Neural cell (in vitro differentiated cells): ENCODE results near the gene METTL16. TPM values are rescaled to one million over a fixed set of nuclear protein-coding genes. Genes with fewer than 3 reads are reported as not detected.
"Not testable (repeated sequence)": the region's sequence is repeated elsewhere in the genome, so short reads cannot be mapped to it uniquely, and the experiment has no call there.

ENCODE experiments used
- H2AFZ ChIP-seq: fragments of 200-600, 300-800 bp; sonication (generic), shearing (Covaris generic); 2 replicates; pipeline ENCODE4 v1.6.0; 2014; ENCODE audit warnings: low read depth, mild to moderate bottlenecking, antibody characterized with exemption, low read length, moderate library complexity
- H3F3A ChIP-seq: fragments of 200-600 bp; shearing (Covaris generic); 2 replicates; pipeline ENCODE4 v1.6.1; 2016; ENCODE audit warnings: mild to moderate bottlenecking, moderate library complexity, mixed read lengths, antibody characterized with exemption, low read length; ENCODE audit not compliant: insufficient read depth, poor library complexity, severe bottlenecking
- H3K27ac ChIP-seq: fragments of 200-600, 300-800 bp; sonication (generic), shearing (Covaris generic); 2 replicates; pipeline ENCODE4 v1.5.1; 2014; ENCODE audit warnings: mild to moderate bottlenecking, low read length, moderate library complexity
- H3K27me3 ChIP-seq: fragments of 300-800, 200-600 bp; sonication (generic), shearing (Covaris generic); 2 replicates; pipeline ENCODE4 v1.6.0; 2014; ENCODE audit warnings: mild to moderate bottlenecking, low read depth, low read length, moderate library complexity; ENCODE audit not compliant: insufficient read depth
- H3K36me3 ChIP-seq: fragments of 300-800, 200-600 bp; sonication (generic), shearing (Covaris generic); 2 replicates; pipeline ENCODE4 v1.5.1; 2014; ENCODE audit warnings: mild to moderate bottlenecking, antibody characterized with exemption, low read length, moderate library complexity; ENCODE audit not compliant: insufficient read depth
- H3K4me2 ChIP-seq: fragments of 300-800, 200-600 bp; sonication (generic), shearing (Covaris generic); 2 replicates; pipeline ENCODE4 v1.6.0; 2014; ENCODE audit warnings: mild to moderate bottlenecking, low read length
- H3K4me3 ChIP-seq: fragments of 300-800, 200-600 bp; sonication (generic), shearing (Covaris generic); 2 replicates; pipeline ENCODE4 v1.5.1; 2014; ENCODE audit warnings: mild to moderate bottlenecking, low read length, moderate library complexity
- H3K79me2 ChIP-seq: fragments of 200-600 bp; shearing (Covaris generic); replicated peaks from 2 replicates; pipeline ENCODE4 v1.6.0; 2014; ENCODE audit warnings: mild to moderate bottlenecking, low read length, moderate library complexity; ENCODE audit not compliant: insufficient read depth
- H3K9ac ChIP-seq: fragments of 300-800, 200-600 bp; sonication (generic), shearing (Covaris generic); 2 replicates; pipeline ENCODE4 v1.6.1; 2016; ENCODE audit warnings: mild to moderate bottlenecking, low read length, mixed read lengths
- H3K9me2 ChIP-seq: fragments of 200-600 bp; shearing (Covaris generic); 2 replicates; pipeline ENCODE4 v1.6.1; 2016; ENCODE audit warnings: mild to moderate bottlenecking, low read length, mixed read lengths; ENCODE audit not compliant: insufficient read depth
- H3K9me3 ChIP-seq: fragments of 200-600, 300-800 bp; sonication (generic), shearing (Covaris generic); 2 replicates; pipeline ENCODE4 v1.6.1; 2016; ENCODE audit warnings: mild to moderate bottlenecking, mixed run types, low read length, moderate library complexity, mixed read lengths
- H4K20me1 ChIP-seq: fragments of 200-600 bp; shearing (Covaris generic); 2 replicates; pipeline ENCODE4 v1.6.1; 2016; ENCODE audit warnings: mild to moderate bottlenecking, mixed run types; ENCODE audit not compliant: insufficient read depth
- EP300 ChIP-seq: fragments of 450-650 bp; conservative IDR thresholded peaks from 2 replicates; pipeline ENCODE4 v1.6.1; 2014; ENCODE audit warnings: antibody characterized with exemption, mild to moderate bottlenecking, moderate library complexity; ENCODE audit not compliant: poor library complexity, severe bottlenecking
- EZH2 ChIP-seq: fragments of 200-600, 300-800 bp; shearing (Covaris generic), sonication (generic); IDR thresholded peaks from 2 replicates; pipeline ENCODE4 v1.6.1; 2014; ENCODE audit warnings: antibody characterized with exemption, low read length, borderline replicate concordance, mild to moderate bottlenecking; ENCODE audit not compliant: insufficient read depth, poor library complexity, severe bottlenecking
- MXI1 ChIP-seq: fragments of 450-650 bp; conservative IDR thresholded peaks from 2 replicates; pipeline ENCODE4 v1.6.1; 2014; ENCODE audit warnings: antibody characterized with exemption, mild to moderate bottlenecking; ENCODE audit not compliant: poor library complexity, severe bottlenecking
- POLR2AphosphoS5 ChIP-seq: IDR thresholded peaks from 2 replicates; pipeline ENCODE4 v1.6.1; 2012
- RAD21 ChIP-seq: fragments of 450-650 bp; conservative IDR thresholded peaks from 2 replicates; pipeline ENCODE4 v1.6.1; 2014; ENCODE audit warnings: antibody characterized with exemption, mild to moderate bottlenecking, moderate library complexity
- SMC3 ChIP-seq: fragments of 450-650 bp; conservative IDR thresholded peaks from 2 replicates; pipeline ENCODE4 v1.6.1; 2014; ENCODE audit warnings: antibody characterized with exemption, mild to moderate bottlenecking, moderate library complexity; ENCODE audit not compliant: poor library complexity
- TAF1 ChIP-seq: IDR thresholded peaks from 2 replicates; pipeline ENCODE4 v1.6.1; 2012; ENCODE audit warnings: low read depth
- polyA plus RNA-seq: library from polyadenylated mRNA; depleted of rRNA; stranded (reverse); fragments of >200 nt; gene quantifications from 2 replicates; pipeline ENCODE4 v1.2.3, GENCODE V29; 2014
- TF ChIP-seq, protein P1 (sequence below): IDR thresholded peaks from 2 replicates; pipeline ENCODE4 v1.6.1; 2012; ENCODE audit warnings: borderline replicate concordance
- TF ChIP-seq, protein P2 (sequence below): fragments of 450-650 bp; IDR thresholded peaks from 2 replicates; pipeline ENCODE4 v1.5.1; 2014; ENCODE audit warnings: antibody characterized with exemption, mild to moderate bottlenecking, moderate library complexity; ENCODE audit not compliant: poor library complexity, severe bottlenecking

METTL16 gene
- polyA plus RNA-seq, 1 donor from 2014 or later = 20.3 TPM

DNA sequence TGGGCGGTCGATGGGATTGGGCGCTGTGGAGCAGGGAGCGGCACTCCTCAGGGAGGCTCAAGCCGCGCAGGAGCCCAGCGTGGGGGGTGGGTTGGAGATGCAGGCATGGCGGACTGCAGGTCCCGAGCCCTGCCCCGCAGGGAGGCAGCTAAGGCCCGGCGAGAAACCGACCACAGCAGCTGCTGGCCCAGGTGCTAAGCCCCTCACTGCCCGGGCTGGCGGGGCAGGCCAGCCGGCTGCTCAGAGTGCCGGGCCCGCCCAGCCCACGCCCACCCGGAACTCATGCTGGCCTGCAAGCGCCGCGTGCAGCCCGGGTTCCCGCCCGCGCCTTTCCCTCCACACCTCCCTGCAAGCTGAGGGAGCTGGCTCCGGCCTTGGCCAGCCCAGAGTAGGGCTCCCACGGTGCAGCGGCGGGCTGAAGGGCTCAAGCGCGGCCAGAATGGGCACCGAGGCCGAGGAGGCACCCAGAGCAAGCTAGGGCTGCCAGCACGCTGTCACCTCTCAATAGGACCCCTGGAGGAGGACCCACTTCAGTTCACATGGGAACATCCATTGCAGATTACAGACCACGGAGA, 20.5 kb upstream of the METTL16 start:
- H3F3A ChIP-seq = no peaks in the 10 kb centered on the region

DNA sequence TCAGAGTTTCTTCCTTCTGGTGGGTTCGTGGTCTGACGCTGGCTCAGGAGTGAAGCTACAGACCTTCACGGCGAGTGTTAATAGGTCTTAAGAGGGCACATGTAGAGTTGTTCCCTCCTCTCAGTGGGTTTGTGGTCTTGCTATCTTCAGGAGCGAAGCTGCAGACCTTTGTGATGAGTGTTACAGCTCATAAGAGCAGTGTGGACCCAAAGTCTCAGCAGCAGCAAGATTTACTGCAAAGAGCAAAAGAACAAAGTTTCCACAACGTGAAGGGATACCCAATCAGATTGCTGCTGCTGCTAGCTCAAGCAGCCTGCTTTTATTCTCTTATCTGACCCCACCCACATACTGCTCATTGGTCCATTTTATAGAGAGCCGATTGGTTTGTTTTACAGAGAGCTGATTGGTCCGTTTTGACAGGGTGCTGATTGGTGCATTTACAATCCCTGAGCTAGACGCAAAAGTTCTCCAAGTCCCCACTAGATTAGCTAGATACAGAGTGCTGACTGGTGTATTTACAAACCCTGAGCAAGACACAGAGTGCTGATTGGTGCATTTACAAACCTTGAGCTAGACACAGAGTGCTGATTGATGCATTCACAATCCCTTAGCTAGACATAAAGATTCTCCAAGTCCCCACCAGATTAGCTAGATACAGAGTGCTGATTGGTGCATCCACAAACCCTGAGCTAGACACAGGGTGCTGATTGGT, 19.7 kb upstream of the METTL16 start:
- not testable (repeated sequence) for H3K36me3 ChIP-seq, H3K9me3 ChIP-seq, H3F3A ChIP-seq, H3K4me2 ChIP-seq, H3K9ac ChIP-seq, H3K79me2 ChIP-seq, H3K27me3 ChIP-seq, H3K27ac ChIP-seq, H3K4me3 ChIP-seq, H4K20me1 ChIP-seq, H3K9me2 ChIP-seq, H2AFZ ChIP-seq

More for the DNA sequence above, 20.5 kb upstream of the METTL16 start:
- Histone ChIP-seq H3K36me3 (no peaks in the 10 kb centered on the region), H2AFZ (no peak overlapping the region), H3K9me2 (no peaks in the 10 kb centered on the region), H3K9me3 (no peaks in the 10 kb centered on the region), H3K9ac (no peak overlapping the region), H3K27me3 (no peaks in the 10 kb centered on the region), H3K79me2 (no peaks in the 10 kb centered on the region), H4K20me1 (no peaks in the 10 kb centered on the region), H3K27ac (no peak overlapping the region), H3K4me2 (no peak overlapping the region), H3K4me3 (no peak overlapping the region)
- TF ChIP-seq POLR2AphosphoS5 (no peak), EZH2 (no peak), MXI1 (no peak), RAD21 (no peak), EP300 (no peak), TAF1 (no peak), SMC3 (no peak)
- TF ChIP-seq, protein P1, sequence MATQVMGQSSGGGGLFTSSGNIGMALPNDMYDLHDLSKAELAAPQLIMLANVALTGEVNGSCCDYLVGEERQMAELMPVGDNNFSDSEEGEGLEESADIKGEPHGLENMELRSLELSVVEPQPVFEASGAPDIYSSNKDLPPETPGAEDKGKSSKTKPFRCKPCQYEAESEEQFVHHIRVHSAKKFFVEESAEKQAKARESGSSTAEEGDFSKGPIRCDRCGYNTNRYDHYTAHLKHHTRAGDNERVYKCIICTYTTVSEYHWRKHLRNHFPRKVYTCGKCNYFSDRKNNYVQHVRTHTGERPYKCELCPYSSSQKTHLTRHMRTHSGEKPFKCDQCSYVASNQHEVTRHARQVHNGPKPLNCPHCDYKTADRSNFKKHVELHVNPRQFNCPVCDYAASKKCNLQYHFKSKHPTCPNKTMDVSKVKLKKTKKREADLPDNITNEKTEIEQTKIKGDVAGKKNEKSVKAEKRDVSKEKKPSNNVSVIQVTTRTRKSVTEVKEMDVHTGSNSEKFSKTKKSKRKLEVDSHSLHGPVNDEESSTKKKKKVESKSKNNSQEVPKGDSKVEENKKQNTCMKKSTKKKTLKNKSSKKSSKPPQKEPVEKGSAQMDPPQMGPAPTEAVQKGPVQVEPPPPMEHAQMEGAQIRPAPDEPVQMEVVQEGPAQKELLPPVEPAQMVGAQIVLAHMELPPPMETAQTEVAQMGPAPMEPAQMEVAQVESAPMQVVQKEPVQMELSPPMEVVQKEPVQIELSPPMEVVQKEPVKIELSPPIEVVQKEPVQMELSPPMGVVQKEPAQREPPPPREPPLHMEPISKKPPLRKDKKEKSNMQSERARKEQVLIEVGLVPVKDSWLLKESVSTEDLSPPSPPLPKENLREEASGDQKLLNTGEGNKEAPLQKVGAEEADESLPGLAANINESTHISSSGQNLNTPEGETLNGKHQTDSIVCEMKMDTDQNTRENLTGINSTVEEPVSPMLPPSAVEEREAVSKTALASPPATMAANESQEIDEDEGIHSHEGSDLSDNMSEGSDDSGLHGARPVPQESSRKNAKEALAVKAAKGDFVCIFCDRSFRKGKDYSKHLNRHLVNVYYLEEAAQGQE = no peak
- TF ChIP-seq, protein P2, sequence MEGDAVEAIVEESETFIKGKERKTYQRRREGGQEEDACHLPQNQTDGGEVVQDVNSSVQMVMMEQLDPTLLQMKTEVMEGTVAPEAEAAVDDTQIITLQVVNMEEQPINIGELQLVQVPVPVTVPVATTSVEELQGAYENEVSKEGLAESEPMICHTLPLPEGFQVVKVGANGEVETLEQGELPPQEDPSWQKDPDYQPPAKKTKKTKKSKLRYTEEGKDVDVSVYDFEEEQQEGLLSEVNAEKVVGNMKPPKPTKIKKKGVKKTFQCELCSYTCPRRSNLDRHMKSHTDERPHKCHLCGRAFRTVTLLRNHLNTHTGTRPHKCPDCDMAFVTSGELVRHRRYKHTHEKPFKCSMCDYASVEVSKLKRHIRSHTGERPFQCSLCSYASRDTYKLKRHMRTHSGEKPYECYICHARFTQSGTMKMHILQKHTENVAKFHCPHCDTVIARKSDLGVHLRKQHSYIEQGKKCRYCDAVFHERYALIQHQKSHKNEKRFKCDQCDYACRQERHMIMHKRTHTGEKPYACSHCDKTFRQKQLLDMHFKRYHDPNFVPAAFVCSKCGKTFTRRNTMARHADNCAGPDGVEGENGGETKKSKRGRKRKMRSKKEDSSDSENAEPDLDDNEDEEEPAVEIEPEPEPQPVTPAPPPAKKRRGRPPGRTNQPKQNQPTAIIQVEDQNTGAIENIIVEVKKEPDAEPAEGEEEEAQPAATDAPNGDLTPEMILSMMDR = no peak

DNA sequence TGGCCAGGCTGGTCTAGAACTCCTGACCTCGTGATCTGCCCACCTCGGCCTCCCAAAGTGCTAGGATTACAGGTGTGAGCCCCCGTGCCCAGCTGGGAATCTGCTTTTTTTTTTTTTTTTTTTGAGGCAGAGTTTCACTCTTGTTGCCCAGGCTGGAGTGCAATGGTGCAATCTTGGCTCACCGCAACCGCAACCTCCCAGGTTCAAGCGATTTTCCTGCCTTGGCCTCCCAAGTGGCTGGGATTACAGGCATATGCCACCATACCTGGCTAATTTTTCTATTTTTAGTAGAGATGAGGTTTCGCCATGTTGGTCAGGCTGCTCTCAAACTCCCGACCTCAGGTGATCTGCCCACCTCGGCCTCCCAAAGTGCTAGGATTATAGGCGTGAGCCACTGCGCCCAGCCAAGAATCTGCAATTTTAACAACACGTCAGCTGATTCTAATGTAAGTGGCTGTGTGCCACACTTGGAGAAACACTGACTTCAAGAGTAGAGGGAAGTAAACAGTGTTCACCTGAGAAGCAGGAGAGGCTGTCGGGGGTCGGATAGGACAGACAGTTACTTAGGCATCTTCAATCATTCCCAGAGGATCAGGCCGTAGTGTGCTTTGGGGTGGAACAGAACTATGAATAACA, 10.2 kb upstream of the METTL16 start:
- not testable (repeated sequence) for H3K27ac ChIP-seq, H3F3A ChIP-seq, H3K9me2 ChIP-seq, H2AFZ ChIP-seq, H3K9ac ChIP-seq, H3K4me3 ChIP-seq, H3K9me3 ChIP-seq, H3K27me3 ChIP-seq, H3K4me2 ChIP-seq, H3K36me3 ChIP-seq, H4K20me1 ChIP-seq, H3K79me2 ChIP-seq
